ENCODE results near the gene CES2. TPM values are rescaled to one million over a fixed set of nuclear protein-coding genes. Genes with fewer than 3 reads are reported as not detected.
"Not testable (repeated sequence)": the region's sequence is repeated elsewhere in the genome, so short reads cannot be mapped to it uniquely, and the experiment has no call there.

CES2 gene
- total RNA-seq, 1 donor from 2014 or later = 35.1 TPM

- Histone ChIP-seq H3K4me3 (no peak overlapping the region), H3K4me1 (peaks cover 25% of the 10 kb centered on the region), H3K27me3 (ENCODE audit: low read depth) (no peaks in the 10 kb centered on the region), H3K9me3 (no peaks in the 10 kb centered on the region), H3K36me3 (peaks cover 4% of the 10 kb centered on the region), H3K27ac (no peak overlapping the region)
- intact Hi-C loops (cut with DNase I) = no loop called here
- ATAC-seq (peak; percentile 86 to 90), DNase-seq (peak; percentile 67)
- TF ChIP-seq, protein P1, sequence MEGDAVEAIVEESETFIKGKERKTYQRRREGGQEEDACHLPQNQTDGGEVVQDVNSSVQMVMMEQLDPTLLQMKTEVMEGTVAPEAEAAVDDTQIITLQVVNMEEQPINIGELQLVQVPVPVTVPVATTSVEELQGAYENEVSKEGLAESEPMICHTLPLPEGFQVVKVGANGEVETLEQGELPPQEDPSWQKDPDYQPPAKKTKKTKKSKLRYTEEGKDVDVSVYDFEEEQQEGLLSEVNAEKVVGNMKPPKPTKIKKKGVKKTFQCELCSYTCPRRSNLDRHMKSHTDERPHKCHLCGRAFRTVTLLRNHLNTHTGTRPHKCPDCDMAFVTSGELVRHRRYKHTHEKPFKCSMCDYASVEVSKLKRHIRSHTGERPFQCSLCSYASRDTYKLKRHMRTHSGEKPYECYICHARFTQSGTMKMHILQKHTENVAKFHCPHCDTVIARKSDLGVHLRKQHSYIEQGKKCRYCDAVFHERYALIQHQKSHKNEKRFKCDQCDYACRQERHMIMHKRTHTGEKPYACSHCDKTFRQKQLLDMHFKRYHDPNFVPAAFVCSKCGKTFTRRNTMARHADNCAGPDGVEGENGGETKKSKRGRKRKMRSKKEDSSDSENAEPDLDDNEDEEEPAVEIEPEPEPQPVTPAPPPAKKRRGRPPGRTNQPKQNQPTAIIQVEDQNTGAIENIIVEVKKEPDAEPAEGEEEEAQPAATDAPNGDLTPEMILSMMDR (IDR thresholded peaks at IDR 0.05) = peak; percentile 77
Measured at GRCh38 chr16:66894948-66895688, 40.2 kb upstream of the CES2 start.

GRCh38 chr16:66895689-66895979 lies 39.7 kb upstream of the CES2 start:
- DNase-seq (peak; percentile 41), ATAC-seq (no peak)
- TF ChIP-seq, protein P1 (IDR thresholded peaks at IDR 0.05) = no peak
- H3K27ac ChIP-seq = no peak overlapping the region
- intact Hi-C loops (cut with DNase I) = no loop called here
- no peaks in the 10 kb centered on the region for H3K9me3 ChIP-seq
- H3K27me3 ChIP-seq (ENCODE audit: low read depth) = no peaks in the 10 kb centered on the region
- H3K4me1 ChIP-seq = peaks cover 29% of the 10 kb centered on the region
- H3K4me3 ChIP-seq = no peak overlapping the region
- H3K36me3 ChIP-seq = peaks cover 2% of the 10 kb centered on the region

GRCh38 chr16:66895999-66896398 lies 39.3 kb upstream of the CES2 start:
- intact Hi-C loops (cut with DNase I) = no loop called here
- DNase-seq (no peak), ATAC-seq (no peak)
- Histone ChIP-seq H3K27ac (no peak overlapping the region), H3K4me1 (peaks cover 32% of the 10 kb centered on the region), H3K9me3 (no peaks in the 10 kb centered on the region), H3K27me3 (ENCODE audit: low read depth) (no peaks in the 10 kb centered on the region), H3K4me3 (no peak overlapping the region), H3K36me3 (no peaks in the 10 kb centered on the region)
- TF ChIP-seq, protein P1 (IDR thresholded peaks at IDR 0.05) = no peak

- H3K36me3 ChIP-seq; H3K27me3 ChIP-seq (ENCODE audit: low read depth); DNase-seq; H3K4me3 ChIP-seq; H3K27ac ChIP-seq; ATAC-seq; H3K9me3 ChIP-seq; intact Hi-C loops (cut with DNase I): not testable (repeated sequence)
- peaks cover 39% of the 10 kb centered on the region for H3K4me1 ChIP-seq
Measured at GRCh38 chr16:66896682-66897081, 38.6 kb upstream of the CES2 start.

DNA sequence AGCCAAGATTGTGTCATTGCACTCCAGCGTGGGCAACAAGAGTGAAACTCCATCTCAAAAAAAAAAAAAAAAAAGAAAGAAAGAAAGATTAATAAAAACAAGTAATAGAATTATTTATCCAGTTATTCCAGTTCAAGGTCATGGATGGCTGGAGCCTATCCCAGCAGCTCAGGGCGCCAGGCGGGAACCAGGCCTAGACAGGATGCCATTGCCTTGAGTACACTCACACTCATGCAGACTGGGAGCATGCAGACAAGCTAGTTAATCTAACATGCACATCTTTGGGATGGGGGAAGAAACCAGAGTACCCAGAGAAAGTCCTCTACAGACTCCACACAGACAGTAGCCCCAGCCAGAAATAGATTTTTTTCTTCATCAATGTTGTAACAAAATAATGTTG lies 37.1 kb upstream of the CES2 start:
- no peaks in the 10 kb centered on the region for H3K27me3 ChIP-seq (ENCODE audit: low read depth)
- intact Hi-C loops (cut with DNase I) = no loop called here
- peak overlapping the region; percentile 74 for H3K27ac ChIP-seq
- peaks cover 40% of the 10 kb centered on the region for H3K4me1 ChIP-seq
- no peak overlapping the region for H3K4me3 ChIP-seq
- H3K36me3 ChIP-seq = no peaks in the 10 kb centered on the region
- ATAC-seq = no peak
- DNase-seq = no peak
- TF ChIP-seq, protein P1 (IDR thresholded peaks at IDR 0.05) = no peak
- H3K9me3 ChIP-seq = no peaks in the 10 kb centered on the region

DNA sequence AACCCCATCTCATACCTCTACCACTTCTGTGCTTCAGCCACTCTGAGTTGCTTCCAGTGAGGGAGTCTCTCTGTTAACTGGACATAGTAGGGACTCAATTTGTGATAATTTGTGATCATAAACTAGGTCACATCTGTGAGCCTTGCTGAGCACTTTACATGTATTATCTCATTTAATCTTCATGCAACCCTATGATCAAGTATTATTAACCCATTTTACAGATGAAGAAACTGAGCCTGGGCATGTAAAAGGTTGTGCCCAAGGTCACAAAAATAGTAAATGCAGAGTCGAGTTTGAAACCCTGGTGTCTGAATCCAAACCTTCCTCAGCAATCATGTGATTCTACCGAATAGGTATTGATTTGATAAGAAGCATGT lies 36.4 kb upstream of the CES2 start:
- Histone ChIP-seq H3K36me3 (no peaks in the 10 kb centered on the region), H3K4me1 (peaks cover 40% of the 10 kb centered on the region), H3K27ac (peak overlapping the region; percentile 74), H3K4me3 (no peak overlapping the region), H3K9me3 (no peaks in the 10 kb centered on the region), H3K27me3 (ENCODE audit: low read depth) (no peaks in the 10 kb centered on the region)
- TF ChIP-seq, protein P1 (IDR thresholded peaks at IDR 0.05) = no peak
- intact Hi-C loops (cut with DNase I) = no loop called here
- ATAC-seq (no peak), DNase-seq (no peak)
